DMS79 treated with DMSO at 0.1 percent for 48 hours (cell line): ENCODE data around the gene RRP36.
"Not testable (repeated sequence)": the region's sequence is repeated elsewhere in the genome, so short reads cannot be mapped to it uniquely, and the experiment has no call there.

ENCODE experiments used
- DNase-seq: peaks from one replicate; lab custom pipeline; 2025; lab: John Stamatoyannopoulos, UW

RRP36 gene

GRCh38 chr6:43037706-43038105, 16.3 kb downstream of the RRP36 start:
- DNase-seq = no peak

- no peak for DNase-seq
Measured at GRCh38 chr6:43038727-43039126, 17.3 kb downstream of the RRP36 start.

GRCh38 chr6:43040542-43041257, 19.3 kb downstream of the RRP36 start:
- DNase-seq = no peak

GRCh38 chr6:43041475-43041874, 20.1 kb downstream of the RRP36 start:
- not testable (repeated sequence) for DNase-seq

- DNase-seq = no peak
Measured at GRCh38 chr6:43043310-43043709, 21.9 kb downstream of the RRP36 start.

GRCh38 chr6:43045371-43045930, 24.0 kb downstream of the RRP36 start:
- no peak for DNase-seq

GRCh38 chr6:43047998-43048397, 26.6 kb downstream of the RRP36 start:
- no peak for DNase-seq

- DNase-seq = no peak
Measured at GRCh38 chr6:43050981-43051380, 29.6 kb downstream of the RRP36 start.

GRCh38 chr6:43052225-43052841, 30.9 kb downstream of the RRP36 start:
- no peak for DNase-seq

GRCh38 chr6:43052842-43053544, 31.6 kb downstream of the RRP36 start:
- peak; percentile 23 for DNase-seq

GRCh38 chr6:43053545-43054205, 32.3 kb downstream of the RRP36 start, which contains the start of gene CUL7:
Gene CUL7, minus strand, starts transcription at chr6:43053851. Its CDS starts 1,063 bp downstream, at chr6:43052788.
- DNase-seq = peak; percentile 95

- DNase-seq = no peak
Measured at GRCh38 chr6:43054206-43054943, 33.0 kb downstream of the RRP36 start.

GRCh38 chr6:43055966-43056365, 34.5 kb downstream of the RRP36 start:
- DNase-seq = no peak

GRCh38 chr6:43058531-43058930, 37.1 kb downstream of the RRP36 start:
- DNase-seq = no peak

- DNase-seq = peak; percentile 97
Measured at GRCh38 chr6:43059168-43060033, 38.0 kb downstream of the RRP36 start, which contains the start of the genes KLC4 and MRPL2. Gene KLC4, plus strand, starts transcription at chr6:43059631. Its CDS starts 1,705 bp downstream, at chr6:43061336. Gene MRPL2, minus strand, starts transcription at chr6:43059434. Its CDS starts 53 bp downstream, at chr6:43059381.

GRCh38 chr6:43060034-43060754, 38.8 kb downstream of the RRP36 start:
- peak; percentile 41 for DNase-seq

GRCh38 chr6:43060755-43061633, 39.6 kb downstream of the RRP36 start:
- no peak for DNase-seq

GRCh38 chr6:43061861-43062260, 40.4 kb downstream of the RRP36 start:
- DNase-seq = no peak
